SU-DHL-6 (cell line): Measurements from ENCODE around the gene TP63.

ENCODE experiments used
- CTCF ChIP-seq: fragments of 200-600 bp; sonication (generic); IDR thresholded peaks from one replicate; pipeline ENCODE4 v1.5.1; 2017; ENCODE audit warnings: antibody characterized with exemption, mild to moderate bottlenecking, low read length, moderate library complexity; ENCODE audit not compliant: insufficient read depth, poor library complexity, severe bottlenecking
- EZH2phosphoT487 ChIP-seq: fragments of 200-600 bp; sonication (generic), shearing (Covaris generic); conservative IDR thresholded peaks from 2 replicates; pipeline ENCODE4 v1.6.1; 2018; ENCODE audit warnings: mild to moderate bottlenecking, antibody characterized with exemption, low read length, moderate library complexity, mixed read lengths

- TF ChIP-seq CTCF: no peak
- TF ChIP-seq EZH2phosphoT487: no peak
Observed at GRCh38 chr3:189830401-189830800, 199.2 kb downstream of the TP63 start.
